ENCODE data around the gene DPPA2. TPM values are rescaled to one million over a fixed set of nuclear protein-coding genes. Genes with fewer than 3 reads are reported as not detected.
"Not testable (repeated sequence)": the region's sequence is repeated elsewhere in the genome, so short reads cannot be mapped to it uniquely, and the experiment has no call there.

The DPPA2 gene
- polyA plus RNA-seq = not detected

- Mint-ChIP-seq H3K4me3 (no peak within 1 kb of the TSS), H3K27ac (no peak within 1 kb of the TSS), H3K9me3 (no peaks in the 10 kb centered on the region), H3K27me3 (ENCODE audit: low read depth in 3 of 3) (no peaks in the 10 kb centered on the region), H3K36me3 (no peaks in the 10 kb centered on the region), H3K4me1 (no peaks in the 10 kb centered on the region)
- DNase-seq = no peak
Observed at GRCh38 chr3:109316162-109316730, at the start of gene DPPA2. DPPA2 (minus strand) TSS chr3:109316517; CDS start chr3:109314542, 1,975 bp downstream.

- Mint-ChIP-seq H3K4me1 (no peaks in the 10 kb centered on the region), H3K27me3 (ENCODE audit: low read depth in 3 of 3) (no peaks in the 10 kb centered on the region), H3K27ac (no peak overlapping the region), H3K4me3 (no peak overlapping the region), H3K36me3 (no peaks in the 10 kb centered on the region), H3K9me3 (no peaks in the 10 kb centered on the region)
- no peak for DNase-seq
Observed at GRCh38 chr3:109364088-109364487, 47.8 kb upstream of the DPPA2 start.

GRCh38 chr3:109363634-109364033 is 47.3 kb upstream of the DPPA2 start:
- DNase-seq = no peak
- Mint-ChIP-seq H3K4me1 (no peaks in the 10 kb centered on the region), H3K9me3 (no peaks in the 10 kb centered on the region), H3K27ac (no peak overlapping the region), H3K27me3 (ENCODE audit: low read depth in 3 of 3) (no peaks in the 10 kb centered on the region), H3K36me3 (no peaks in the 10 kb centered on the region), H3K4me3 (no peak overlapping the region)

GRCh38 chr3:109362823-109363222 is 46.5 kb upstream of the DPPA2 start:
- no peak for DNase-seq
- H3K9me3 Mint-ChIP-seq = no peaks in the 10 kb centered on the region
- no peak overlapping the region for H3K27ac Mint-ChIP-seq
- no peak overlapping the region for H3K4me3 Mint-ChIP-seq
- no peaks in the 10 kb centered on the region for H3K36me3 Mint-ChIP-seq
- H3K27me3 Mint-ChIP-seq (ENCODE audit: low read depth in 3 of 3) = no peaks in the 10 kb centered on the region
- H3K4me1 Mint-ChIP-seq = no peaks in the 10 kb centered on the region

- not testable (repeated sequence) for H3K4me1 Mint-ChIP-seq; H3K27ac Mint-ChIP-seq; H3K9me3 Mint-ChIP-seq; H3K36me3 Mint-ChIP-seq; H3K27me3 Mint-ChIP-seq (ENCODE audit: low read depth in 3 of 3); DNase-seq; H3K4me3 Mint-ChIP-seq
Observed at GRCh38 chr3:109358809-109359208, 42.5 kb upstream of the DPPA2 start.

- no peaks in the 10 kb centered on the region for H3K4me1 Mint-ChIP-seq
- no peaks in the 10 kb centered on the region for H3K27me3 Mint-ChIP-seq (ENCODE audit: low read depth in 3 of 3)
- H3K27ac Mint-ChIP-seq = no peak overlapping the region
Observed at GRCh38 chr3:109356442-109357155, 40.3 kb upstream of the DPPA2 start.

GRCh38 chr3:109355625-109356441 is 39.5 kb upstream of the DPPA2 start:
- no peak overlapping the region for H3K4me3 Mint-ChIP-seq
- DNase-seq = no peak
- no peak overlapping the region for H3K27ac Mint-ChIP-seq
- no peaks in the 10 kb centered on the region for H3K4me1 Mint-ChIP-seq
- H3K27me3 Mint-ChIP-seq (ENCODE audit: low read depth in 3 of 3) = no peaks in the 10 kb centered on the region
- H3K36me3 Mint-ChIP-seq = no peaks in the 10 kb centered on the region
- peaks cover 0 to 4% (median 0%) of the 10 kb centered on the region in 6 donors for H3K9me3 Mint-ChIP-seq

More at GRCh38 chr3:109356442-109357155, 40.3 kb upstream of the DPPA2 start:
- Mint-ChIP-seq H3K36me3 (no peaks in the 10 kb centered on the region), H3K9me3 (peaks cover 0 to 4% (median 0%) of the 10 kb centered on the region in 6 donors), H3K4me3 (no peak overlapping the region)
- DNase-seq = no peak

- Mint-ChIP-seq H3K27me3 (ENCODE audit: low read depth in 3 of 3) (no peaks in the 10 kb centered on the region), H3K4me3 (no peak overlapping the region), H3K9me3 (peaks cover 0 to 4% (median 0%) of the 10 kb centered on the region in 6 donors)
Observed at GRCh38 chr3:109353057-109353456, 36.7 kb upstream of the DPPA2 start.

GRCh38 chr3:109351231-109351630 is 34.9 kb upstream of the DPPA2 start:
- Mint-ChIP-seq H3K27me3 (ENCODE audit: low read depth in 3 of 3) (no peaks in the 10 kb centered on the region), H3K4me3 (no peak overlapping the region)

More at GRCh38 chr3:109353057-109353456, 36.7 kb upstream of the DPPA2 start:
- no peaks in the 10 kb centered on the region for H3K36me3 Mint-ChIP-seq
- H3K4me1 Mint-ChIP-seq = no peaks in the 10 kb centered on the region
- DNase-seq = no peak
- H3K27ac Mint-ChIP-seq = no peak overlapping the region

GRCh38 chr3:109346770-109347295 is 30.5 kb upstream of the DPPA2 start:
- H3K27ac Mint-ChIP-seq = no peak overlapping the region
- H3K27me3 Mint-ChIP-seq (ENCODE audit: low read depth in 3 of 3) = peaks cover 2 to 5% (median 2%) of the 10 kb centered on the region in 3 donors
- H3K36me3 Mint-ChIP-seq = no peaks in the 10 kb centered on the region
- no peaks in the 10 kb centered on the region for H3K9me3 Mint-ChIP-seq
- H3K4me3 Mint-ChIP-seq = no peak overlapping the region
- DNase-seq = no peak
- no peaks in the 10 kb centered on the region for H3K4me1 Mint-ChIP-seq

More at GRCh38 chr3:109351231-109351630, 34.9 kb upstream of the DPPA2 start:
- Mint-ChIP-seq H3K9me3 (no peaks in the 10 kb centered on the region), H3K27ac (no peak overlapping the region), H3K4me1 (no peaks in the 10 kb centered on the region), H3K36me3 (no peaks in the 10 kb centered on the region)
- DNase-seq = no peak

GRCh38 chr3:109346099-109346498 is 29.8 kb upstream of the DPPA2 start:
- no peak for DNase-seq
- no peaks in the 10 kb centered on the region for H3K36me3 Mint-ChIP-seq
- no peak overlapping the region for H3K27ac Mint-ChIP-seq
- H3K27me3 Mint-ChIP-seq (ENCODE audit: low read depth in 3 of 3) = peaks cover 2 to 5% (median 4%) of the 10 kb centered on the region in 3 donors
- no peaks in the 10 kb centered on the region for H3K9me3 Mint-ChIP-seq
- H3K4me3 Mint-ChIP-seq = no peak overlapping the region
- no peaks in the 10 kb centered on the region for H3K4me1 Mint-ChIP-seq

GRCh38 chr3:109339714-109340648 is 23.7 kb upstream of the DPPA2 start:
- no peak overlapping the region for H3K4me3 Mint-ChIP-seq
- no peak for DNase-seq
- H3K36me3 Mint-ChIP-seq = no peaks in the 10 kb centered on the region
- peaks cover 12 to 14% of the 10 kb centered on the region in 2 donors for H3K4me1 Mint-ChIP-seq
- H3K27me3 Mint-ChIP-seq (ENCODE audit: low read depth in 3 of 3) = peaks cover 2 to 14% (median 4%) of the 10 kb centered on the region in 3 donors
- peaks cover 0 to 2% (median 0%) of the 10 kb centered on the region in 6 donors for H3K9me3 Mint-ChIP-seq
- no peak overlapping the region for H3K27ac Mint-ChIP-seq

- peaks cover 2 to 12% (median 4%) of the 10 kb centered on the region in 3 donors for H3K27me3 Mint-ChIP-seq (ENCODE audit: low read depth in 3 of 3)
- no peak overlapping the region for H3K4me3 Mint-ChIP-seq
- no peak overlapping the region for H3K27ac Mint-ChIP-seq
- peaks cover 12 to 14% of the 10 kb centered on the region in 2 donors for H3K4me1 Mint-ChIP-seq
- no peak for DNase-seq
- H3K9me3 Mint-ChIP-seq = peaks cover 0 to 2% (median 0%) of the 10 kb centered on the region in 6 donors
- no peaks in the 10 kb centered on the region for H3K36me3 Mint-ChIP-seq
Observed at GRCh38 chr3:109339197-109339596, 22.9 kb upstream of the DPPA2 start.

All from immature natural killer cell (primary cell).